Subcutaneous abdominal adipose tissue (tissue), 5 donors: Measurements from ENCODE around the gene PCSK6.
"Not testable (repeated sequence)": the region's sequence is repeated elsewhere in the genome, so short reads cannot be mapped to it uniquely, and the experiment has no call there.

Source experiments
- H3K27ac ChIP-seq: one replicate; pipeline ENCODE4 v1.7.0; 2013; ENCODE audit warnings: low read depth, mild to moderate bottlenecking, inconsistent platforms, low read length, moderate library complexity
- H3K27me3 ChIP-seq, 5 donors: one replicate each; pipeline ENCODE4 v1.7.0; 2013; ENCODE audit warnings: low read length in 5 of 5, inconsistent platforms in 1 of 5; ENCODE audit not compliant: control insufficient read depth in 5 of 5, insufficient read depth in 4 of 5
- H3K36me3 ChIP-seq, 5 donors: one replicate each; pipeline ENCODE4 v1.7.0; 2013; ENCODE audit warnings: low read length in 5 of 5; ENCODE audit not compliant: control insufficient read depth in 5 of 5, insufficient read depth in 5 of 5
- H3K4me1 ChIP-seq, 5 donors: one replicate each; pipeline ENCODE4 v1.7.0; 2013; ENCODE audit warnings: low read length in 5 of 5, mild to moderate bottlenecking in 3 of 5, moderate library complexity in 1 of 5; ENCODE audit not compliant: control insufficient read depth in 5 of 5, insufficient read depth in 5 of 5
- H3K4me3 ChIP-seq, 5 donors: one replicate each; pipeline ENCODE4 v1.7.0; 2013; ENCODE audit warnings: low read length in 5 of 5, low read depth in 1 of 5
- H3K9ac ChIP-seq, 5 donors: one replicate each; pipeline ENCODE4 v1.7.0; 2013; ENCODE audit warnings: low read length in 5 of 5, mild to moderate bottlenecking in 4 of 5, moderate library complexity in 3 of 5
- H3K9me3 ChIP-seq, 5 donors: one replicate each; pipeline ENCODE4 v1.7.0; 2013; ENCODE audit warnings: low read length in 5 of 5; ENCODE audit not compliant: control insufficient read depth in 5 of 5
- donor health status: healthy.
- donor health status: healthy.
- donor health status: healthy.
- donor health status: healthy.
- donor health status: healthy.

PCSK6 gene

GRCh38 chr15:101366853-101367252 is 122.7 kb downstream of the PCSK6 start:
- no peak overlapping the region for H3K27ac ChIP-seq
- H3K27me3 ChIP-seq: peaks cover 0 to 4% (median 0%) of the 10 kb centered on the region in 5 donors
- peaks cover 0 to 6% (median 0%) of the 10 kb centered on the region in 5 donors for H3K9me3 ChIP-seq
- no peak overlapping the region for H3K9ac ChIP-seq
- H3K4me3 ChIP-seq: no peak overlapping the region
- no peaks in the 10 kb centered on the region for H3K36me3 ChIP-seq
- H3K4me1 ChIP-seq: peaks cover 0 to 3% (median 2%) of the 10 kb centered on the region in 5 donors

GRCh38 chr15:101362986-101363566 is 126.4 kb downstream of the PCSK6 start:
- Histone ChIP-seq H3K27ac (no peak overlapping the region), H3K4me3 (no peak overlapping the region), H3K27me3 (peaks cover 0 to 4% (median 0%) of the 10 kb centered on the region in 5 donors), H3K4me1 (no peaks in the 10 kb centered on the region), H3K9ac (no peak overlapping the region), H3K9me3 (peaks cover 0 to 6% (median 0%) of the 10 kb centered on the region in 5 donors), H3K36me3 (no peaks in the 10 kb centered on the region)

- H3K9me3 ChIP-seq: peaks cover 0 to 6% (median 0%) of the 10 kb centered on the region in 5 donors
- H3K4me3 ChIP-seq: no peak overlapping the region
- no peak overlapping the region for H3K27ac ChIP-seq
- no peaks in the 10 kb centered on the region for H3K36me3 ChIP-seq
- H3K9ac ChIP-seq: no peak overlapping the region
- no peaks in the 10 kb centered on the region for H3K4me1 ChIP-seq
- H3K27me3 ChIP-seq: peaks cover 0 to 4% (median 0%) of the 10 kb centered on the region in 5 donors
Observed at GRCh38 chr15:101362359-101362758, 127.1 kb downstream of the PCSK6 start.

- H3K4me1 ChIP-seq: no peaks in the 10 kb centered on the region
- no peak overlapping the region for H3K9ac ChIP-seq
- H3K27ac ChIP-seq: no peak overlapping the region
- peaks cover 0 to 6% (median 0%) of the 10 kb centered on the region in 5 donors for H3K9me3 ChIP-seq
- H3K4me3 ChIP-seq: no peak overlapping the region
- H3K27me3 ChIP-seq: peaks cover 0 to 4% (median 0%) of the 10 kb centered on the region in 5 donors
- H3K36me3 ChIP-seq: no peaks in the 10 kb centered on the region
Observed at GRCh38 chr15:101361418-101361817, 128.1 kb downstream of the PCSK6 start.

GRCh38 chr15:101359365-101359947 is 130.1 kb downstream of the PCSK6 start:
- Histone ChIP-seq H3K4me1 (no peaks in the 10 kb centered on the region), H3K36me3 (no peaks in the 10 kb centered on the region), H3K27ac (no peak overlapping the region), H3K27me3 (peaks cover 0 to 4% (median 0%) of the 10 kb centered on the region in 5 donors), H3K9ac (no peak overlapping the region), H3K9me3 (no peaks in the 10 kb centered on the region), H3K4me3 (no peak overlapping the region)

GRCh38 chr15:101358895-101359294 is 130.6 kb downstream of the PCSK6 start:
- Histone ChIP-seq H3K9ac (no peak overlapping the region), H3K4me1 (no peaks in the 10 kb centered on the region), H3K27me3 (peaks cover 0 to 4% (median 0%) of the 10 kb centered on the region in 5 donors), H3K36me3 (no peaks in the 10 kb centered on the region), H3K9me3 (no peaks in the 10 kb centered on the region), H3K4me3 (no peak overlapping the region), H3K27ac (no peak overlapping the region)

- Histone ChIP-seq H3K4me1 (no peaks in the 10 kb centered on the region), H3K4me3 (no peak overlapping the region), H3K9me3 (no peaks in the 10 kb centered on the region), H3K36me3 (no peaks in the 10 kb centered on the region), H3K27ac (no peak overlapping the region), H3K27me3 (peaks cover 0 to 3% (median 0%) of the 10 kb centered on the region in 5 donors), H3K9ac (no peak overlapping the region)
Observed at GRCh38 chr15:101357885-101358284, 131.6 kb downstream of the PCSK6 start.

- H3K27ac ChIP-seq: no peak overlapping the region
- H3K9me3 ChIP-seq: no peaks in the 10 kb centered on the region
- no peaks in the 10 kb centered on the region for H3K36me3 ChIP-seq
Observed at GRCh38 chr15:101357333-101357732, 132.2 kb downstream of the PCSK6 start.

GRCh38 chr15:101356512-101357172 is 132.9 kb downstream of the PCSK6 start:
- H3K4me1 ChIP-seq, H3K9ac ChIP-seq, H3K36me3 ChIP-seq, H3K9me3 ChIP-seq, H3K27me3 ChIP-seq, H3K27ac ChIP-seq, H3K4me3 ChIP-seq: not testable (repeated sequence)

More at GRCh38 chr15:101357333-101357732, 132.2 kb downstream of the PCSK6 start:
- no peak overlapping the region for H3K4me3 ChIP-seq
- no peaks in the 10 kb centered on the region for H3K4me1 ChIP-seq
- peaks cover 0 to 3% (median 0%) of the 10 kb centered on the region in 5 donors for H3K27me3 ChIP-seq
- H3K9ac ChIP-seq: no peak overlapping the region
